GM10266 (cell line): ENCODE measurements around the gene CDK12.
"Not testable (repeated sequence)": the region's sequence is repeated elsewhere in the genome, so short reads cannot be mapped to it uniquely, and the experiment has no call there.

Experiments
- DNase-seq: peaks from one replicate; pipeline ENCODE4 v3.0.0; 2012; ENCODE audit errors: extremely low spot score
- TF ChIP-seq, protein P1 (sequence below): IDR thresholded peaks from 2 replicates; pipeline ENCODE4 v1.5.1; 2012; ENCODE audit warnings: mild to moderate bottlenecking, low read depth; ENCODE audit not compliant: control insufficient read depth, insufficient read depth; ENCODE audit errors: missing control alignments

CDK12 gene

DNA sequence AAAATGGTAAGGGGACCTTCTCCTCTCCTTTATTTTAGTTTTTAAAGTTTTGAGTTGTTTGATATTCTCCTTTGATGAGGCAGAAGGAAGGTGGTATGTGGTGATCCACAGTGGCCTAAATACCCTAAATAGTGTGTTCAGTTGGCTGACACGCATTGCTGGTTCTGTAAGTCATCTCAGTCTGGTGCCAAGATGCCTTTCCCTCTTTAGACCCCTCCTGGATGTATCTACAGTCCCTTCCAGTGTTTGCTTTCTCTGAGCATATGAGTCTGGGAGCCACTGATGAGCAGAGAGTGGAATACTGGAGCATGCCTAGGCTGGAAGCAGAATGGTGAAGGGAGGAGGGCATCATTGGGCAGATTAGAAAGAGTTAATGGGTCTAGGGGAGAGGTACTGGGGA lies 81.9 kb downstream of the CDK12 start:
- no peak for DNase-seq

DNA sequence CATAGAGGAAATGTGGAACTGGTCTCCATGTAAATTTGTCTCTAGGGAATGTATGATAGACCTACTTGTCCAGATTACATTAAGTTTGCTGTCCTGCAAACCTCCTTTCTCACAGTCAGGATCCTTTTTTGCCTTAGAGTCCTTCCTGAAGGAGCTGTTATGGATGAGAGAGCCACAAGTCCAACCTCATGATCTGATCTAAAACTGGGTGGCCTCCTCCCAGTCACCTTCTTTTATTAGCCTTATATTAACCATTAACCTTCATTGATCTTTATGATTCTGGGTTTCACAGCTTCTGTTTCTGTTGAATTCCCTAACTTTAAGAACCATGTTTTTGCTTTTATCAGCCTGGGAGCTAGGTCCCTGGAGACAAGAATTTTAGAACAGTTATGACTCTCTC lies 82.4 kb downstream of the CDK12 start:
- DNase-seq = no peak
- TF ChIP-seq, protein P1, sequence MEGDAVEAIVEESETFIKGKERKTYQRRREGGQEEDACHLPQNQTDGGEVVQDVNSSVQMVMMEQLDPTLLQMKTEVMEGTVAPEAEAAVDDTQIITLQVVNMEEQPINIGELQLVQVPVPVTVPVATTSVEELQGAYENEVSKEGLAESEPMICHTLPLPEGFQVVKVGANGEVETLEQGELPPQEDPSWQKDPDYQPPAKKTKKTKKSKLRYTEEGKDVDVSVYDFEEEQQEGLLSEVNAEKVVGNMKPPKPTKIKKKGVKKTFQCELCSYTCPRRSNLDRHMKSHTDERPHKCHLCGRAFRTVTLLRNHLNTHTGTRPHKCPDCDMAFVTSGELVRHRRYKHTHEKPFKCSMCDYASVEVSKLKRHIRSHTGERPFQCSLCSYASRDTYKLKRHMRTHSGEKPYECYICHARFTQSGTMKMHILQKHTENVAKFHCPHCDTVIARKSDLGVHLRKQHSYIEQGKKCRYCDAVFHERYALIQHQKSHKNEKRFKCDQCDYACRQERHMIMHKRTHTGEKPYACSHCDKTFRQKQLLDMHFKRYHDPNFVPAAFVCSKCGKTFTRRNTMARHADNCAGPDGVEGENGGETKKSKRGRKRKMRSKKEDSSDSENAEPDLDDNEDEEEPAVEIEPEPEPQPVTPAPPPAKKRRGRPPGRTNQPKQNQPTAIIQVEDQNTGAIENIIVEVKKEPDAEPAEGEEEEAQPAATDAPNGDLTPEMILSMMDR = no peak

More for the DNA sequence above, 81.9 kb downstream of the CDK12 start:
- TF ChIP-seq, protein P1 = no peak

DNA sequence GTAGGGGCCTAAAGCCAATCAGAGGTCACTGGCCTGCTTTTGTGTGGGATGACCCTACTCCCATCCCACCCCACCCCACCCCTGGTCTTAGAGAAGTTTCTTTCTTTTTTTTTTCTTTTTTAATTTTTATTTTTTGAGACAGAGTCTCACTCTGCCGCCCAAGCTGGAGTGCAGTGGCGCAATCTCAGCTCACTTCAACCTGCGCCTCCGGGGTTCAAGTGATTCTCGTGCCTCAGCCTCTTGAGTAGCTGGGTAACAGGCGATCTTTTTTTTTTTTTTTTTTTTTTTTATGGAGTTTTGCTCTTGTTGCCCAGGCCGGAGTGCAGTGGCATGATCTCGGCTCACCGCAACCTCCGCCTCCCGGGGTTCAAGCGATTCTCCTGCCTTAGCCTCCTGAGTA lies 83.1 kb downstream of the CDK12 start:
- DNase-seq = not testable (repeated sequence)

DNA sequence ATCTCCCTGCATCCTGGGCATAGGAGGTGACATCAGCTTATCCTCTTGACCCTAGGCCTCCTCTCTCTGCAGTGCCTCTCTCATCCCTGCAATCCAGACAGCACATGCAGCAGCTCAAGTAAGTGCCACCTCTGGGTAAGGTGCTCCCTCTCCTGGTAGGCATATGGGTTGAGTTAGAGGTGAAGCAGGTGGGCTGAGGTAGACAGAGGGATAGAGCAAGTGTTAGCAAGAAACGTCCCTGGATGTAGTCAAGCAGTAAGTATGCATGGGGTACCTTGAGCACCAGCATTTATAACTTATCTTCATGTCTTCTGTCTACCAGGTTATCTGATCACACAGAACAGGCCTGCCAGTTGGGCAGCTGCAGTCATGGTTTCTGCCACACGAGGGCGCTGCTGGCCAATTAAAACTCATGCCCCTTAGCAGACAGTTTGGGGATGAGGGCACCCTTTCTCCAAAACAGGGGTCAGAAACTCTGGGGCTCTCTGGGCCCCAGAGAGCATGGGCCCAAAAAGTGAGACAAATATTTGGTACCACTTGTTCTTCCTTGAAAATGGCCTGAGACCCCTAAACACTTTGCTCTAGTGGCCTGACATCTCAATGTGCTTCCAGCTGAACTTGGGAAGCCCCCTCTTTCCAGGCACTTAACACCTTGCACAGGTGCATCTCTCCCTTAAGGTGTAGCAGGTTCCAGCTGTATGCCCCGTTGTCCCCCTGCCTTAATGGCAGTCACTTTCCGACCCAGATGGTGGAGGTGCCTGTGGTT lies 86.6 kb downstream of the CDK12 start:
- peak; percentile 77 for DNase-seq
- TF ChIP-seq, protein P1 = peak; percentile 93

DNA sequence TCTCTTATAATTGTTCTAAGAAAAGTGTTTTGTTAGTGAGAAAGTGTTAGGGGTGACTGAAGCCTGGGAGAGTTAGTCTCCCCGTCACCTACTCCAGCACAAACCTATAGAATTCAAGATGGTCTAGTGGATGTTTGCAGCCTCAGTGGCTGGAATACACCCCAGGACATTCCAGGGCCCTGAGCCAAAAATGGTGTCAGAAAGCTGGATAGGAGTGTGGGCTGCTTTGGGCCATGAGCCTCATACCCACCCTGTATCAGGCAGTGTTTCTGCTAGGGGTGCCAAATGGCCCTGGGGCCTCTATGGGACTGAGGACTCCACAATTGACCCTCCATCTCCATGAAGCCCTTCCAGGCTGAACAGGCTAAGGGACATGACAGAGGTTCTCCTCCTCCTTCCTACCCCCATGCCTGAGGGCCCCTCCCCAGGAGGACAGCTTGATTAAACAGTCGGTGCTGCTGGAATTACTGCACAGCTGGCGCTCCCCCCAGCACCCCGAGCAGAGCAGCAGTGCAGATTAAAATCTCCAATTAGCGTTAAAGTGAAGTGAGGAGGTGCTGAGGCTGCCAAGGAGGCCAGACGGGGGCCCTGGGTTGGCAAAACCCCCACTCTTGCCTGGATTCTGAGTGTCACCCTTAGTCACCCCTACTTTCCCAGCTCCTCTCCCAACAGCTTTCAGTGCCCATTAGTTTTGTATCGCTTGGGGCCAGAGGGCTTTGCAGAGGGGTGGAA lies 87.4 kb downstream of the CDK12 start:
- DNase-seq = no peak
- TF ChIP-seq, protein P1 = no peak

DNA sequence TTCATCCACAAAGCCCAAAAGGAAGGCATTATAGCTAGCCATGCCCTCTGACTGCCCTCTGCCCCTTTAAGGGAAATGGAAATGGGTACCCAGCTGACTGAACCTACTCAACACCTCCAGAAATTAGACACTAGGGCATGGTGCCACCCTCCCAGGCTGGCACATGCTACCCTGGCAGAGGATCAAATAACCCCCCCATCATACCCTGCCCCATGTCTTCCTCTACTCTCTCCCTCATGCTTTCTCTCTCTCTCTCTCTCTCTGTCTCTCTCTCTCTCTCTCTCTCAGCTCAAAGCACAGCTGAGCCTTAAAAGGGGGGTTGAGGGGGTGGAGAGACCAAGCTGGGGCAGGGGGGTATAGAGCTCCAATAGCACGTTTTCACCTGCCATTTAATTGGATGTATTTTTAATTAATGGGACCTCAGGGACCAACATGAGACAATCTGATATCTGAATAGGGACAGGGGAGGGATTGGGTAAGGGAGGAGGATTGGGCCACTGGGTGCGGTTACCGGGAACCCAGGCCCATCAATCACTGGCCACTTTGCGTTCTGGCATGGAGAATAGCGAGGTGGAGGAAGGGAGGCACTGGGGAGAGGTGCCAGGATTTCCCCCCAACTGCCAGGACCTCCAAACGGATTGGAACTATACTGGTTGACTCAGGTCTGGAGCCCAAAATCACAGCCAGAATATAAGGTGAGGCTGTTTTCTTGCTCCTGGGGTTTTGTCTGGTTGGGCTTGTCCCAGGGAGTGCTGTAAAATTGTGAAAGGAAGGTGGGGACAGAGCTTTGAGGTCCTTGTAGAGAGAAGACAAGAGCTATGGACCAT lies 88.7 kb downstream of the CDK12 start:
- no peak for DNase-seq
- TF ChIP-seq, protein P1 = no peak

DNA sequence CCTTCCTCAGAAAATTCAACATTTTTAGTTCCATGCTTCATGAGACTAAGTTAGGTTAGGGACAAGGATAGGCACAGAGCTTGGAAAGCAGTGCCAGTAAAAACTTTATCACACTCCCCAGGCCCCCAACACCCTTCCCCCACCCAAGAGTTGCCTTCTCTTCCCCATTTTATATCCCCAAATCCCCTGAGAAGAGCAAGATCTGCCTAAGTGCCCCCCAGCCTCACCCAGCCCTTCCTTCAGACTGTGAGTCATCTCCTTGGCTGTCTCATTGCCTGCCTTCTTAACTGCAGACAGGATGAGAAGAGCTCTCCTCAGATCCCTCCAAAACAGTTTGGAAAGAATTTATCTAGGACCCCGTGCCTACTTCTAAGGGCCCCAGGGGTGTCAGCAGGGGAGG lies 90.6 kb downstream of the CDK12 start:
- no peak for DNase-seq
- TF ChIP-seq, protein P1 = no peak
